Activated CD8-positive, alpha-beta memory T cell treated with anti-CD3 and anti-CD28 coated beads for 4 hours (primary cell): ENCODE measurements around the gene LITAF.
A peak's percentile ranks its signal among the peaks of the same experiment; 100 is the strongest.

Source experiments
- DNase-seq, 2 donors: peaks; one replicate each; pipeline ENCODE4 v3.0.0-alpha.2; 2020; ENCODE audit warnings: low read depth in 2 of 2

LITAF gene

DNA sequence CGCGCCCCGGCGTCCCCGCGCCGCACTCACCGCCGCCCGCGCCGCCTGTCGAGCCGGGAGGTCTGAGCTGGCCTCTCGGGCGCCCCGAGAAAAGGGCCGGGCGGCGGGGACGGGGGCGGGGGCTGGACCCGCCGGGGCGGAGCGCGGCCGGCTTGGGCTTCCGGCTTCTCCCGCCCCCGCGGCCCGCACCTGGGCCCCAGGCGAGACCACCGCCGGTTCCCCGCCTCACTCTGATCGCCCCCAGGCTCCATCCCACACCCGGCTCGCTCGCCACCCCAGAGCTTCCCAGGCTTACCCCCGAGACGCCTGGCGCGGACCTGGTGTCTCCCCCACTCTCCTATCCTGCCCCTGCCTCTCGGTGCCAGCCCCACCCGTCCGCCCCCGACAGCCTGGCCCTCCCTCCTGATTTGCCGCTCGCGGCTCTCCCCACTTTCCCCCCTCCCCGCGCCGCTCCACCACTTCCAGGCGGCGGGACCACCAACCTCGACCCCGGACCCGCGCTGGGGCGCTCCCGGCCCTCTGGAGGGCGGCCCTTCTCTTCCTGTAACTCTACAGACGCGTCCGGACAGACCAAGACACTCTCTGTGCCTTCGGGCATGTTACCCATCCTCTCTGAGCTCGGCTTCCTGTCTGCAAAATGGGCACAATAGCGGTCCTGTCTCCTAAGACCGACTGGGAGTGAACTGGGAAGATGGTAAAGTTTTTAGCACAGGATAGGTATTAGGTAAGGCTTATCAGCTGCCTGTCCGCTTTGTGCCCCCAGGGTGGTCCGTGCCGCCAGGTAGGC, at the start of gene LITAF:
TSS of gene LITAF (minus strand) at position 64 of the 787 bp plus-strand sequence. CDS start 30,189 bp downstream, outside the sequence.
- DNase-seq, result peak in 1 of 2 donors; percentile 35

DNA sequence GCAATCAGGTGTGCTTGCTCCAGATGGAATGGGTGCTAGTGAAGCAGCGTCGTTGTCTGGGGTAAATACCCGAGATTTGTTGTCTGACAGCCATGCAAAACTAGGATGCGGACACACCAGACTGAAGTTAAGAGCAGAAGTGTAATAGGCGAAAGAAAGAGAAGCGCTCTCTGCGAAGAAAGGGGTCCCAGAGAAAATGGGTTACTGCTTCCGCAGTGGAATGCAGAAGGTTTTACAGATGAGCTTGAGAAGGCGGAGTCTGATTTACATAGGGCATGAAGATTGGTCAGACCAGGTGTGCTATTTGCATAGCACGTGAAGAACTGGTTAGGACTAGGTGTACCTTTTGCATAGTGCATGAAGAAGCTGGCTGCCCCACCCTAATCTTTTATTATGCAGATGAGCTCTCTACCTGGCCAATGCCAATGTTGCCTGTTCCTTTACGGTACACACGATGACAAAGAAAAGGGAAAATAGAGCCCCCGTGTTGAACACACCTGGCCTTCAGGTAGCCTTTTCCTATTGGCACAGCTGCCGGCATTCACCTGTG, 49.5 kb upstream of the LITAF start:
- no peak for DNase-seq

DNA sequence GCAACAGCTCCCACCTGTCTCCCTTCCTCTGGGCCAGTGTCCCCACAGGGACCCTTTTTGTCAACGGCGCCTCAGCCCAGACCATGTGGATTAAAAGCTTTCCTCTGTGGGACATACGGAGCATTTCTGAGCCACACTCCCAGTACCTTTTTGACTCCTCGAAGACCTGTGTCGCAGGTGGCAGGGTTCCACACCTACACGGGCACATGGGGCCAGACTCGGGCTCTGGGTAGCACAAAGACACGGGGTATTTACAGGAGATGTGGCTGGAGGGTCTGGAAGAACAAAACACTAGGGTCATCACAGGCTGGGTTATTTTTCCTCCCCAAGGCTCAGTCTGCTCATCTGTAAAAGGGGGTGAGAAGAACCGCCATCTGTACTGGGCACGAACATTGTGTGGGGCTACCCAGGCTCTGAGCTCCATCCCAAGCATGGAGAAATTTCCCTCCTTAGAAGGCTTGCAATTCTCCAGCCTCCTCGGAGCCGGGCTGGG, 49.0 kb upstream of the LITAF start:
- no peak for DNase-seq

DNA sequence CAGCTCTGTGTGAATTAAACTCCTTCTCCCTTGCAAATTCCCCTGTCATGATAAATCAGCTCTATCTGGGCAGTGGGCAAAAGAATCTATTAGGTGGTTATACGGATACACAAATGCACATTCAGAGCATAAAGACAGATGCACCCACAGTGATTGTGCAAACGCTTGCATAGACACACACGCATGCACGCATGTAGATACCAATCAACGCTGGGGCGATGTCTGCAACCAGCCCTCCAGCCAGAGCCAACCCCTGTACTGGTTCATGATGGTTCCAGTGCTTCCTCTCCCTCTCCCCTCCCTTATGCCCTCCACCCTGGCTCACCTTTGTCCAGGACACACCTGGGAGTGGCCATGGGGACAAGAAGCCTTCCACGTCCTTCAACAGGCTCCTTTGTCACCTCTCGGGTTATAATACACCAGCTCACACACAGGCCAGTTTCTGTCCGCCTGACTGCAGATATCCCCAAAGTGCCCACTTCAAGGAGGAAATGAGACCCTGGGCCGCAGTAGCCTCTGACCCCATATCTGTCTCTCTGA, 48.5 kb upstream of the LITAF start:
- no peak for DNase-seq

DNA sequence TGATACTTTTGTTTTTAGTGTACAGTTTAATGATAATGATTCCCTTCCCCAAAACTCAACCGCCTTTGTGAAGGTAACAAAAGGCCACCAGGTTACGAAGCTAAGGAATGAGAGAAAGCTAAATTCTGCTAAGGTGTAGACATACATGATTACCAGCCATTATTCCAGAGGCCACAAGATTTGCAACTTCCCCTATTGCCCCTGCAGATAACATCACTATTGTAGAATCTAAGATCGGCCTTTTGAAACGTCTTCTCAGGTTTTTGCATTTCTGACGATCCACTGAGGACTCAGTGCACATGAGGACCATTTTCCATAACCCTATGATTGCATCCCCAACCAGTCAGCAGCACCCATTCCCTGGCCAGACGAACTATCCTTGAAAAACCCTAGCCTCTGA, 47.6 kb upstream of the LITAF start:
- DNase-seq, result no peak

DNA sequence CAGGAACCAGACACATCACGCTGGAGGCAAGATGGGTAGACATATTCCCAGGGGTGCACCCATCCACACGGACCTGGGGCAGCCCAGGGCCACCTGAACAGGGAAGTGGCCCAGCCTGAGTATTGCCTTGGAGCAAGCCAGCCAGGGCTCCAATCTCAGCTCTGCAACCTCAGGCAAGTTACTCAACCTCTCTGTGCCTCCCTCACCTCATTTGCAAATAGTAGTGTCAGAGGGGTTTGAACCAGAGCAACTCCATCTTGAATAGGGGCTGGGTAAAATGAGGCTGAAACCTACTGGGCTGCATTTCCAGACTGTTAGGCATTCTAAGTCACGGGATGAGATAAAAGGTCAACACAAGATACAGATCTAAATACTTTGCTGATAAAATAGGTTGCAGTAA, 46.4 kb upstream of the LITAF start:
- no peak for DNase-seq

DNA sequence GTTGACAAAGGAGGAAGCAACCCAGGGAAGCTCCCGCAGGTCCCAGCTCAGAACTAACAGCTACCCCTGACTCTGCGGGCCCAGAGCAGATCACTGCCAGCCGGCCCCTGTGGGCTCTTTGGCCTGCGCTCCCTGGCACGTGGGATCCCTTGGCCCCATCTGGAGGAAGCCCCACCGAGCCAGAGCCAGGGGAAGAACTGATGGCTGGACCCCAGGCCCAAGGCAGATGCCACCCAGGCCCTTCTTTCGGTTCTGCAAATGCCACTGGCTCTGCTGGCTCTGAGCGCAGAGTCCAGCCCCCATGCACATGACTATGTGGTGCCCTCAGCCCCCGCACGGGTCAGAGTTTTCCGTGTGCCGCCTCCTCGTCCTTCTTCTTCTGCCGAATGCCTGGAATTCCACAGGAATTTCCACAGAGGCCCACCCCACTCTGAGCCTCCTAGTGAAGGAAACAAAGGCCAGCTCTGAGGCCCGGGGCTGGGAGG, 45.8 kb upstream of the LITAF start:
- DNase-seq, result no peak

DNA sequence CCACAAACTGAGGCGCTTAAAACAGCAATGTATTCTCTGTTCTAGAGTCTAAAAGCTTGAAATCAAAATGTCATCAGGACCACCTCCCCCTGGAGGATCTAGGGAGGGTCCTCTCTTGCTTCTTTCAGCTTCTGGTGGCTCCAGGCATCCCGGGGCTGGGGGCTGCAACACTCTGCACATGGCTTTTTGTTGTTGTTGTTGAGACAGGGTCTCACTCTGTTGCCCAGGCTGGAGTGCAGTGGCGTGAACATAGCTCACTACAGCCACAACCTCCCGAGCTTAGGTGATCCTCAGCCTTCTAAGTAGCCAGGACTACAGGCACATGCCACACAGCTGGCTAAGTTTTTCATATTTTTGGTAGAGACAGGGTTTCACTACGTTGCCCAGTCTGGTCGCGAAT, 44.5 kb upstream of the LITAF start:
- DNase-seq, result no peak

DNA sequence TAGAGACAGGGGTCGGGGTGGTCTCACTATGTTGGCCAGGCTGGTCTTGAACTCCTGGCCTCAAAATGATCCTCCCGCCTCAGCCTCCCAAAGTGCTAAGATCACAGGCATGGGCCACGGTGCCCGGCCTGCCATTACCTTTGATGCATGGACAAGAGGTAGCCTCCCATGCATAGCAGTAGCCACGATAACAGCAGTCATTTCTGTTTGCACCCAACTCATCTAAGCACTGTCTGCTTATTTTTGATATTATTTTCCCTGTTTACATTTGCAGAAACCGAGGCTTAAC, 44.0 kb upstream of the LITAF start:
- no peak for DNase-seq

DNA sequence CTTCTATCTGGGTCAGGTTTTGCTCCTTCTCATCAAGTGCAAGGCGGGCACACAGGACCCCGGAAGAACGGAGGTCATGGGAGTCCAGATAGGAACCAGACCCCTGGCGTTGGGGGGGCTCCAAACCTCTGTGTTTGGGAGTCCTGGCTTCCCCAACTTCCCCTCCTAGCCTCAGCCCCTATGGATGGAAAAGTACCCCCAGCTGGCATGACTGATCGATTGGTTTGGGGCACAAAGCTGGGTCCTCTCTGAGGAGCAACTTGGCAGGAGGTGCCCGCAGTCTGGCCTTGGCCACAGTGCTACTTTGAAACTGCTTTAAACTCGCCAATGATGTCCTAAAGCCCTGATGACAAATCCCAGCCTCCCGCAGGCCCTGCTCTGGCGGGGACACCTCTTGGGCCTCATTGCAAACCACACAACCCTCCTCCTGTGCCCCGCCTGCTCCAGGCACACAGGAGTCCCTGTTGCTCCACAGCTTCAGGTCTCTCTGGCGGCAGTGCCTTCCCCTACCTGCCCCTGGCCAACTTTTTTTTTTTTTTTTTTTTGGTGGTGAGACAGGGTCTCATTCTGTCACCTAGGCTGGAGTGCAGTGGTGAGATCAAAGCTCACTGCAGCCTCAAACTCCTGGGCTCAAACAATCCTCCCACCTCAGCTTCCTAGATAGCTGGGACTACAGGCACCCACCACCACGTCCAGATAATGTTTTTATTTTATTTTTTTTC, 43.5 kb upstream of the LITAF start:
- no peak for DNase-seq

DNA sequence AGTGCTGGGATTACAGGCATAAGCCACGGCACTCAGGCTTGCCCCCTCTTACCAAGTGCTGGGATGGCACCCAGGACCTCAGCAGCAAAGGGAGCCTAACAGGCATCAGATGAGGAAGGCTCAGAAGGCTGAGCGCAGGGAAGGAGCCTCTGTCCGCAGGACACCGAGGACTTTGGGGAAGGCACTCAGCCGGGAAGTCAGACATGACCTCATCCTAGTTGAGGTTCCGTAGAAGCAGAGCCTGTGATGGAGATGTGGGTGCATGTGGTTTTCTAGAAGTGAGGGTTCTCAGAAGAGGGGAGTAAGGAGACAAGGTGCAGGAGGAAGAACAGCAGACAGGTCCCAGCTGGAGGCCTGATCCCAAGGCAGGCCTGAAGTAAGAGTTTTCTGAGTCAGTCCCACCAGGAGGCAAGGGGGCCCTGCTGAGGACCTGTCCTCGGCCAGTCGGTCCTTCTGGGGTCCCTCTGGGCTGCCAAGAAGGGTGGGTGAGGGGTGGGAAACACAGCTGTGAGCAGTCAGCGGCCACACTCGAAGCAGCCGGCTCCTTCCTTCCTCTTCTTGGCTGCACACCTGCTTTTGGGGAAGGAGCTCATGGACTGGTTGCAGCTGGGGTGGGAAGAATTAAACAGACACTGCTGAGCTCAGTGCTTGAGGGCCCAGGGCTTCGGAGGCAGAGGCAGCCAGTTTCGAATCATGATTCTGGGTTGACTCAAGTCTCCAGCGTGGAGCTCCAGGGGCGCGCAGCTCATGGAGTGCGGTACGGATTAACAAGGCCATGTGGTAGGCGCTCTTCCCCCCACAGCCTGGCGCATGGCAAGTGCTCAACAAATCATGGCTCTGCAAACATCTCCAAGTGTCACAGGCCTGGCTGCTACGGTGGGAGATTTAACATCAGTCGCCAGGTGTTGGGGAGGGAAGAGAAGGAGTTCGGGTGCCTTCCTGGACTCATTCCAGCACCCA, 42.6 kb upstream of the LITAF start:
- no peak for DNase-seq

DNA sequence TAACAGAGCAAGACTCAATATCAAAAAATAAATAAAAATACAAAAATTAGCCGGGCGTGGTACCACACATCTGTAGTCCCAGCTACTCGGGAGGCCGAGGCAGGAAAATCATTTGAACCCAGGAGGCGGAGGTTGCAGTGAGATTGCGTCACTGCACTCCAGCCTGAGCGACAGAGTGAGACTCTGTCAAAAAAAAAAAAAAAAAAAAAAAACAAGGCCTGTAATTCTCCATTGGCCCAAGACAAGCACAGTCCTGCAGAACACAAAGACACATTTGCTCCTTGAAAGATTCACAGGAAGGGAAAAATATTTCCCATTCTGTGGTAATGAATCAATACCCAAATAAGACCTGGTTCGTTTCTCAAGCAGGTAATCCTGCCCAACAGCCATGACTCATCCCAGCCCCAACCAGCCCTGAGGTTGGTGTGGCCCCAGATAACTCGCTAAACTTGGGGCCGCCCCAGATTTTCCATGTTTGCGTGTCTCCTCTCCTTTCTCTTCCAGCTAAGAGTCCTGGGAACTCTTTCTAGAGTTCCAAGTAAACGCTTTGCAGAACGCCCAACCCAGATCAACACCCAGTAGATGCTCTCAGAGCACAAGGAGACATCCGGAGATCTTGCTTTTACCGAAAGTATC, 41.2 kb upstream of the LITAF start:
- DNase-seq, result no peak

DNA sequence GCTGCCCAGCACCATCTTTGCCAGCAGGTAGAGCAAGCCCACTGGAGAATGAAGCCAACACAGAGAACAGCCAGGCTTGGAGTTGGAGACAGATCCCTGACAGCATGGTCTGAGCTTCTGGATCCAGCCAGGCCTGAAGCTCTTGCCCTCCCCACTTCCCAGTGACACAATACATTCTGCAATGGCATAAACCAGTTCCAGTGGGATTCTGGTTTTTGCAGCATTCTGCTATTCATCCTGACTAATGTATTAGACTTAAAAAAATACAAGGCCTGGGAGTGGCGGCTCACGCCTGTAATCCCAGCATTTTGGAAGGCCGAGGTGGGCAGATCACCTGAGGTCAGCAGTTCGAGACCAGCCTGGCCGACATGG, 40.6 kb upstream of the LITAF start:
- DNase-seq, result no peak

DNA sequence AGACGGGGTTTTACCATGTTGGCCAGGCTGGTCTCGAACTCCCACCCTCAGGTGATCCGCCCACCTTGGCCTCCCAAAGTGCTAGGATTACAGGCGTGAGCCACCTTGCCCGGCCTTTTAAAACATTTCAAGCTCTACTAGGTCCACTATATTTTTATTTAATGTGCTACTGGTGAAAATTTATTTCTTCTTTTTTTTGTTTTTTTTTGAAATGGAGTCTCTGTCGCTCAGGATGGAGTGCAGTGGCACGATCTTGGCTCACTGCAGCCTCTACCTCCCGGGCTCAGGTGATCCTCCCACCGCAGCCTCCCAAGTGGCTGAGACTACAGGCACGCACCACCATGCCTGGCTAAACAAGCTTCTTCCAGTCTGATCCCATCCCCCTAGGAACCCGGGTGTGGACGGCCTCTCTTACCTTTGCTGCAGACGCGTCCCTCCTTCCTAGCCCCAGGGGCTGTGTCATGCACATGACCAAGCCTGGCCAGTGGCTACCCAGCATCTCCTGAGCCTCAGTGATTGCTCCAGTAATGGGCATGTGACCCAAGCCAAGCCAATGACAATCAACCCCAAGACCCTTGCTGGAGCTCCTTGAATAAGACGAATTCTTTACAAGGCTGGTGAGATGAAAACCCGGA, 40.1 kb upstream of the LITAF start:
- DNase-seq, result no peak

DNA sequence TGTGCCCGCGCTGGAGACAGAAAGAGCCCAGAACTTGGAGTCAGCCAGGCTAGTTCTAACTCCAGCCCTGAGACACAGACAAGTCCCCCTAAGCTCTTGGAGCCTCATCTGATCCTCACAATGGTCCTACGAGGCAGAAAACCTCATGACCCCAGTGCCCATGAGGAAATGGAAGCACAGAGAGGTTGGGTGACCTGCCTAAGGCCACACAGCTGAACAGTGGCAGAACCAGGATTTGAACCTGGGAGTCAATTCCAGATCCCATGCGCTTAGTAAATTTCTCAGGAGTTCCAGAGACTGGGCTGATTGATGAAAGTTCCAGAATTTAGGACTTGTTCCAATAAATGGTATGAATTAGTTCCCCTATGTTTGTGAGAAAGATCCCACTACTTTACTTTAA, 39.0 kb upstream of the LITAF start:
- DNase-seq, result no peak

DNA sequence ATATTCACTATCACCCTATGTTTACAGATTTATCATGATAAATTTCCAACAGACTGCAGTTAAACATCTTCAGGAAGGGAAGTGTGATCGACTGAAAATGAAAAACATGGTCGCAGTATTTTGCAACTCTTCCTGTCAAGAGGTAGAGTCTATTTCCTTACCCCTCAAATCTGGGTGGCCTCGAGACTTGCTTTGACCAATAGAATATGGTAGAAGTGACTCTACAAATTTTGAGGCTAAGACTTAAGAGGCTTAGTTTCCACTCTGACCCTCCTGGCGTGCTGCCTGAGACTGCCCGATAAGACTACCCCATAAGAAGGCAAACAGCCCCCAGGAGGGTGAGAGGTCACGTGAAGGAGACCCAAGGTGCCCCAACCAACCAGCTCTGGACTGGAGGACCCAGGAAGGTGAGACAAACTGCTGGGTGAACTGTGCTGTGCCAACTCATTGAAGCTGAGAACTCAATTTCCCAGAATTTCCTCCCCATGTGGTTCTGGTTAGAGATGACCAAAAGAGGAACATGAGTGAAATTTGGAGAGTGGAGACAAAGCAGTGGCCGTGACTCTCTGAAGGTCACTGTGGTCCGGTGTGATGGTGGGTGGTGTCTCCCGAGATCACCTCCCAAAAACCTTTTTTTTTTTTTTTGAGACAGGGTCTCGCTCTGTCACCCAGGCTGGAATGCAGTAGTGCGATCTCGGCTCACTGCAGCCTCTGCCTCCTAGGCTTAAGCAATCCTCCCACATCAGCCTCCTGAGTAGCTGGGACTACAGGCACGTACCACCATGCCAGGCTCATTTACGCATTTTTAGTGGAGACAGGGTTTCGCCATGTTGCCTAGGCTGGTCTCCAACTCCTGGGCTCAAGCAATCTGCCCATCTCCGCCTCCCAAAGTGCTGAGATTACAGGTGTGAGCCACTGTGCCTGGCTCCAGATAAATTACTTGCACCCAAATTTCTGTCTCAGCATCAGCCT, 38.2 kb upstream of the LITAF start:
- no peak for DNase-seq

DNA sequence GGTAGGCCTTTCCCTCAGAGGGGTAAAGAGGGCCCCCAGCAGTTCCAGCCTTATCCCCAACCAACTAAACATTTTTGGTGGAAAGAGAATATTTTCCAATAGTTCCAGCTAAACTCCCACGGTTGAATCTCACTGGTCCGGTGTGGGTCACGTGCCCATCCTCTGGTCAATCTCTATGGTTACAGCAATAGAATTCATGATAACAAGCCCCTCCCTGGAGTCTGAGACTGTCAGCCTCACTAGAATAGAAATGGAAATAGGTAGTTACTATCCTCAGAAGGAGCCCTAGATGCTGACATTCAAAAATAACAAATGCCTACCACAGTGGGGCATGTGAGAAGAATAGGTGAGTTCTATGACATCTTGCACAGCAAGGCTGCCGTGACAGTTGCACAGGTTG, 37.5 kb upstream of the LITAF start:
- DNase-seq, result no peak

DNA sequence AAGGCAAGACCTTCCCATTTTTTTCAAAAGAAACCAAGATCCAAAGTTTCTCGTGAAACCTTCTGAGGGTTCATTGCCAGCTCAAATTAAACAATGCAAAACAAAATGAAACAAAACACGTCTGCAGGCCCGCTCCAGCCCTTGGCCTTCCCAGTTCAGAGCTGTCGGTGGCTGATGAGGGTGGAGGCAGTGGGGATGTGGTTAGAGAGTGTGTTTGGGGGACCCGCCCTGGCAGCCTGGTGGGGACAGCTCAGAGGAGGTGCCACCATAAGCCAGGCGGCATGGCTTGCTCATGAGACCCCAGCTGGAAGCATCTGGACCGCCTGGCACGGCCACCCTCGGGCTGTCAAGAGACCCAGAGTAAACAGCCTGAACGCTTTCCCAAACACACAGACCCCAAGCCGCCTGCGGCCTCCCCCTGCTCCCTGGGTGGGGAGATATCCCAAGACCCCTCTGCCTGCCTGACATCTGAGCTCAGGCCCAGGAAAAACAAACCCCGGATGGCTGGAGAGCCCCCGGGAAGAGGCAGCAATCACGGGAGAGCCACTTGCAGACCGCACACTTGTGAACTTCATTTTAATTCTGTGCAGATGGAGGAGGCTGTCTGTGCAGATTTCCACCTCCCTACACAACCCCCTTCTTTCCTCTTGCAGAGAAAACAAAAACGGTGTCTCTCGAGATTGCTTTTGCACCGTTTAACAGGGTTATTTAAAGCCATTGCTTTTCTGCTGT, 35.4 kb upstream of the LITAF start:
- DNase-seq, result peak in 1 of 2 donors; percentile 26

DNA sequence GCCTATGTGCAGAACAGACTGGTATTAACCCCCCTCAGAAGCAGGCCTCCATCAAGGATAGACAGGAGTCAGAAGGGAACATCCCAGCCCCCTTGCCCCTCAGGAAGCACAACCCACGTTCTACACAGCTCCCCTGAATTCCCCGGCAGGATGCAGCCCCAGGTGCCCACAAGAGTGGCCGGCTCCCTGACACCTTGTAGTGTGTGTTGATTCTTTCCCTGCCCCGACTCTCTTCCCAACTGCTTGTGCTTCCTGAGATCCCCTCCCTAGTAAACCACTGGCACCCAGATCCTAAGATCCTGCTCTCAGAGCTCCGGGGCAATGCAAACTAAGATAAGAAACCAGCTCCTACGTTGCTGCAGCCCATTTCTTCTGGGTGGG, 34.8 kb upstream of the LITAF start:
- no peak for DNase-seq
